HepG2 (cell line): ENCODE measurements around the gene CD163L1. TPM values are rescaled to one million over a fixed set of nuclear protein-coding genes. Genes with fewer than 3 reads are reported as not detected.

Experiments used
- ATAC-seq: fragments of 200-7000 bp; cut with Tn5 transposase; 3 replicates; pipeline ENCODE4 v1.9.1; 2020; ENCODE audit warnings: mild to moderate bottlenecking, moderate library complexity
- BruUV-seq: library from RNA; stranded (reverse); fragments of 400-500 nt; replicated peaks from 2 replicates; lab custom pipeline; 2021; lab: Mats Ljungman, UMichigan
- CTCF ChIA-PET: fragments of 300-600 bp; formaldehyde crosslinking; extraction: SDS; loops from one replicate; lab custom pipeline; 2021; ENCODE audit warnings: low total read pairs, inconsistent platforms, low intra/inter-chr PET ratio; lab: Yijun Ruan, JAX
- POLR2A ChIA-PET: fragments of 350-600 bp; sonication (Branson Sonifier 250); formaldehyde crosslinking; loops from one replicate; lab custom pipeline; 2020; ENCODE audit warnings: antibody characterized with exemption, inconsistent platforms; lab: Yijun Ruan, JAX
- DNase-seq: peaks from one replicate; pipeline ENCODE4 v3.0.0-alpha.2; 2015; ENCODE audit warnings: low spot score
- FAIRE-seq: peaks from 3 replicates; lab custom pipeline; 2011; peaks lifted over from hg19 to GRCh38; lab: Jason Lieb, UNC
- H2AFZ ChIP-seq: one replicate; pipeline ENCODE4 v1.6.1; 2011; ENCODE audit warnings: low read length, inconsistent platforms
- H3K27ac ChIP-seq: fragments of 300-600 bp; 3 replicates; pipeline ENCODE4 v1.8.0; 2011; ENCODE audit warnings: mixed run types, mild to moderate bottlenecking, mixed read lengths, low read length, inconsistent platforms; ENCODE audit not compliant: insufficient read depth; ENCODE audit errors: extremely low read length
- H3K27me3 ChIP-seq, 2 experiments: fragments of 200-600 bp in 1 of 2; 2 replicates in 1 of 2; 3 replicates in 1 of 2; pipeline versions ENCODE4 v1.6.0 to v1.8.0; 2011; ENCODE audit warnings: low read length in 2 of 2, mild to moderate bottlenecking in 2 of 2, moderate library complexity in 2 of 2, inconsistent platforms in 1 of 2; ENCODE audit not compliant: insufficient read depth in 2 of 2, control insufficient read depth in 1 of 2
- H3K36me3 ChIP-seq, 2 experiments: fragments of 200-600 bp in 1 of 2; replicated peaks in 1 of 2; 2 replicates in 1 of 2; 3 replicates in 1 of 2; pipeline versions ENCODE4 v1.5.1 to v1.8.0; 2011; ENCODE audit warnings: low read length in 2 of 2, inconsistent platforms in 1 of 2; ENCODE audit not compliant: insufficient read depth in 2 of 2, control insufficient read depth in 1 of 2
- H3K4me1 ChIP-seq: 2 replicates; pipeline ENCODE4 v1.5.1; 2012; ENCODE audit warnings: low read length, inconsistent platforms; ENCODE audit not compliant: insufficient read depth
- H3K4me2 ChIP-seq: 2 replicates; pipeline ENCODE4 v1.6.0; 2011; ENCODE audit warnings: low read depth, low read length, inconsistent platforms
- H3K4me3 ChIP-seq, 3 experiments: fragments of 200-600 bp in 1 of 3; sonication (generic), shearing (Covaris generic) in 1 of 3; replicated peaks in 1 of 3; 2 replicates each; pipeline ENCODE4 v1.5.1; 2011 to 2016; ENCODE audit warnings: low read length in 3 of 3, inconsistent platforms in 2 of 3, low read depth in 2 of 3, mild to moderate bottlenecking in 2 of 3, control low read depth in 1 of 3, mixed read lengths in 1 of 3; ENCODE audit not compliant: insufficient read depth in 1 of 3
- H3K79me2 ChIP-seq: one replicate; pipeline ENCODE4 v1.6.1; 2011; ENCODE audit warnings: low read length, inconsistent platforms; ENCODE audit not compliant: insufficient read depth
- H3K9ac ChIP-seq: 2 replicates; pipeline ENCODE4 v1.6.0; 2011; ENCODE audit warnings: mild to moderate bottlenecking, low read depth, low read length, inconsistent platforms; ENCODE audit not compliant: insufficient read depth
- H3K9me3 ChIP-seq: 2 replicates; pipeline ENCODE4 v1.5.1; 2012; ENCODE audit warnings: mild to moderate bottlenecking, low read length
- H4K20me1 ChIP-seq: 2 replicates; pipeline ENCODE4 v1.6.0; 2011; ENCODE audit warnings: inconsistent platforms, mild to moderate bottlenecking, low read length, moderate library complexity; ENCODE audit not compliant: insufficient read depth
- CEBPB ChIP-seq: IDR thresholded peaks from 2 replicates; pipeline ENCODE4 v1.6.1; 2011; ENCODE audit warnings: low read depth, low read length, improper control_type of control experiment, borderline replicate concordance
- CREB1 ChIP-seq, 2 experiments: fragments of 450-650 bp in 1 of 2; IDR thresholded peaks; 2 replicates each; pipeline ENCODE4 v1.6.1; 2016 to 2017; ENCODE audit warnings: control low read depth in 1 of 2, mild to moderate bottlenecking in 1 of 2, missing compliant biosample characterization in 1 of 2, missing genetic modification characterization in 1 of 2
- GMEB1 ChIP-seq: sonication (generic); formaldehyde crosslinking; IDR thresholded peaks from 2 replicates; pipeline ENCODE4 v1.5.1; 2020; ENCODE audit warnings: missing genetic modification reagents, mild to moderate bottlenecking, borderline replicate concordance
- WGBS: methylation state at CpG from one replicate; pipeline ENCODE4 v1.1.6; 2017; ENCODE audit warnings: low lambda C conversion rate; 5-methylcytosine and 5-hydroxymethylcytosine counted together
- in situ Hi-C: cut with HindIII; loops from 2 replicates; pipeline ENCODE4 v1.10.0; 2017; ENCODE audit warnings: low pct_unique_long_range_greater_than_20kb; ENCODE audit not compliant: extremely low pct_ligation_motif_present
- intact Hi-C: fragments of 100-400 bp; cut with micrococcal nuclease; formaldehyde crosslinking; loops from one replicate; pipeline ENCODE4 v1.10.0; 2022; ENCODE audit not compliant: unreplicated experiment
- polyA plus RNA-seq, 8 experiments: library from polyadenylated mRNA; depleted of rRNA in 3 of 8; stranded (reverse) in 7 of 8; unstranded in 1 of 8; fragments of >200 nt; fragmentation: Illumina TruSeq in 4 of 8; extraction: Trizol in 4 of 8; gene quantifications; 2 replicates each; pipeline versions ENCODE4 v1.2.1 to v1.2.3, GENCODE V29; 2011 to 2016; ENCODE audit warnings: low read depth in 4 of 8, missing spikeins in 1 of 8, mixed read lengths in 1 of 8; ENCODE audit not compliant: insufficient read depth in 1 of 8
- total RNA-seq, 5 experiments: library from RNA; depleted of rRNA; stranded (reverse); fragments of >200 nt; fragmentation: Illumina TruSeq; extraction: Trizol; gene quantifications; 2 replicates each; pipeline ENCODE4 v1.2.3, GENCODE V29; 2016; ENCODE audit warnings: low read depth in 1 of 5
- TF ChIP-seq, protein P1 (sequence below): sonication (generic); formaldehyde crosslinking; IDR thresholded peaks from 2 replicates; pipeline ENCODE4 v1.5.0; 2020; ENCODE audit warnings: mild to moderate bottlenecking, missing genetic modification reagents
- TF ChIP-seq, protein P2 (sequence below): sonication (generic); formaldehyde crosslinking; IDR thresholded peaks from 2 replicates; pipeline ENCODE4 v1.4.0; 2020; ENCODE audit warnings: mild to moderate bottlenecking, missing genetic modification reagents

CD163L1 gene
- total and polyA plus RNA-seq, 2 of the 13 experiments (the other 11 are each of a cell fraction or from before 2014, with no cell fraction given) = 3.4 to 6.8 TPM

- DNase-seq (no peak), FAIRE-seq (no peak), ATAC-seq (no peak)
- Histone ChIP-seq H3K9ac (no peak overlapping the region), H4K20me1 (no peaks in the 10 kb centered on the region), H3K36me3 (no peaks in the 10 kb centered on the region), H2AFZ (no peak overlapping the region), H3K4me1 (no peaks in the 10 kb centered on the region), H3K27ac (no peak overlapping the region), H3K4me2 (no peak overlapping the region), H3K4me3 (no peak overlapping the region), H3K79me2 (no peaks in the 10 kb centered on the region), H3K27me3 (no peaks in the 10 kb centered on the region), H3K9me3 (no peaks in the 10 kb centered on the region)
- intact Hi-C loops = no loop called here
- in situ Hi-C loops = loop anchor here (5.0 kb wide), 1 partner anchor 229 kb away; no protein-coding TSS in a partner anchor
- TF ChIP-seq GMEB1 (CRISPR knock-in tag) (no peak), CEBPB (peak; percentile 28; the same call in 1 of the 2 replicates), CREB1 (IDR thresholded peaks at IDR 0.05) (peak; percentile 61), CREB1 (CRISPR knock-in tag; IDR thresholded peaks at IDR 0.05) (no peak)
- TF ChIP-seq, protein P1, sequence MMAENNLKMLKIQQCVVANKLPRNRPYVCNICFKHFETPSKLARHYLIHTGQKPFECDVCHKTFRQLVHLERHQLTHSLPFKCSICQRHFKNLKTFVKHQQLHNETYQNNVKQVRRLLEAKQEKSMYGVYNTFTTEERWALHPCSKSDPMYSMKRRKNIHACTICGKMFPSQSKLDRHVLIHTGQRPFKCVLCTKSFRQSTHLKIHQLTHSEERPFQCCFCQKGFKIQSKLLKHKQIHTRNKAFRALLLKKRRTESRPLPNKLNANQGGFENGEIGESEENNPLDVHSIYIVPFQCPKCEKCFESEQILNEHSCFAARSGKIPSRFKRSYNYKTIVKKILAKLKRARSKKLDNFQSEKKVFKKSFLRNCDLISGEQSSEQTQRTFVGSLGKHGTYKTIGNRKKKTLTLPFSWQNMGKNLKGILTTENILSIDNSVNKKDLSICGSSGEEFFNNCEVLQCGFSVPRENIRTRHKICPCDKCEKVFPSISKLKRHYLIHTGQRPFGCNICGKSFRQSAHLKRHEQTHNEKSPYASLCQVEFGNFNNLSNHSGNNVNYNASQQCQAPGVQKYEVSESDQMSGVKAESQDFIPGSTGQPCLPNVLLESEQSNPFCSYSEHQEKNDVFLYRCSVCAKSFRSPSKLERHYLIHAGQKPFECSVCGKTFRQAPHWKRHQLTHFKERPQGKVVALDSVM (CRISPR knock-in tag) = no peak
- TF ChIP-seq, protein P2, sequence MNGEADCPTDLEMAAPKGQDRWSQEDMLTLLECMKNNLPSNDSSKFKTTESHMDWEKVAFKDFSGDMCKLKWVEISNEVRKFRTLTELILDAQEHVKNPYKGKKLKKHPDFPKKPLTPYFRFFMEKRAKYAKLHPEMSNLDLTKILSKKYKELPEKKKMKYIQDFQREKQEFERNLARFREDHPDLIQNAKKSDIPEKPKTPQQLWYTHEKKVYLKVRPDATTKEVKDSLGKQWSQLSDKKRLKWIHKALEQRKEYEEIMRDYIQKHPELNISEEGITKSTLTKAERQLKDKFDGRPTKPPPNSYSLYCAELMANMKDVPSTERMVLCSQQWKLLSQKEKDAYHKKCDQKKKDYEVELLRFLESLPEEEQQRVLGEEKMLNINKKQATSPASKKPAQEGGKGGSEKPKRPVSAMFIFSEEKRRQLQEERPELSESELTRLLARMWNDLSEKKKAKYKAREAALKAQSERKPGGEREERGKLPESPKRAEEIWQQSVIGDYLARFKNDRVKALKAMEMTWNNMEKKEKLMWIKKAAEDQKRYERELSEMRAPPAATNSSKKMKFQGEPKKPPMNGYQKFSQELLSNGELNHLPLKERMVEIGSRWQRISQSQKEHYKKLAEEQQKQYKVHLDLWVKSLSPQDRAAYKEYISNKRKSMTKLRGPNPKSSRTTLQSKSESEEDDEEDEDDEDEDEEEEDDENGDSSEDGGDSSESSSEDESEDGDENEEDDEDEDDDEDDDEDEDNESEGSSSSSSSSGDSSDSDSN (CRISPR knock-in tag) = no peak
- POLR2A ChIA-PET = no interaction called here
- 2% methylated on average over 3 of the region's 3 CpGs for WGBS
- BruUV-seq = no TSS peak
- CTCF ChIA-PET = no interaction called here
These were observed 7.8 kb upstream of the CD163L1 start for GRCh38 chr12:7451756-7452155.
